Measurements from ENCODE around the gene PHACTR1.

- TF ChIP-seq, protein P1, sequence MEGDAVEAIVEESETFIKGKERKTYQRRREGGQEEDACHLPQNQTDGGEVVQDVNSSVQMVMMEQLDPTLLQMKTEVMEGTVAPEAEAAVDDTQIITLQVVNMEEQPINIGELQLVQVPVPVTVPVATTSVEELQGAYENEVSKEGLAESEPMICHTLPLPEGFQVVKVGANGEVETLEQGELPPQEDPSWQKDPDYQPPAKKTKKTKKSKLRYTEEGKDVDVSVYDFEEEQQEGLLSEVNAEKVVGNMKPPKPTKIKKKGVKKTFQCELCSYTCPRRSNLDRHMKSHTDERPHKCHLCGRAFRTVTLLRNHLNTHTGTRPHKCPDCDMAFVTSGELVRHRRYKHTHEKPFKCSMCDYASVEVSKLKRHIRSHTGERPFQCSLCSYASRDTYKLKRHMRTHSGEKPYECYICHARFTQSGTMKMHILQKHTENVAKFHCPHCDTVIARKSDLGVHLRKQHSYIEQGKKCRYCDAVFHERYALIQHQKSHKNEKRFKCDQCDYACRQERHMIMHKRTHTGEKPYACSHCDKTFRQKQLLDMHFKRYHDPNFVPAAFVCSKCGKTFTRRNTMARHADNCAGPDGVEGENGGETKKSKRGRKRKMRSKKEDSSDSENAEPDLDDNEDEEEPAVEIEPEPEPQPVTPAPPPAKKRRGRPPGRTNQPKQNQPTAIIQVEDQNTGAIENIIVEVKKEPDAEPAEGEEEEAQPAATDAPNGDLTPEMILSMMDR (IDR thresholded peaks at IDR 0.05; ENCODE audit: insufficient read depth, low read length), result no peak
- TF ChIP-seq REST (IDR thresholded peaks at IDR 0.05; ENCODE audit: insufficient replicate concordance, low read depth) (no peak), POLR2AphosphoS5 (IDR thresholded peaks at IDR 0.05; ENCODE audit: low read depth) (no peak)
Measured at GRCh38 chr6:12952318-12952717, 235.8 kb downstream of the PHACTR1 start.
